ENCODE results near the gene CDCA5. TPM values are rescaled to one million over a fixed set of nuclear protein-coding genes. Genes with fewer than 3 reads are reported as not detected.

The CDCA5 gene
- polyA plus RNA-seq, 1 of the 3 experiments (the other 2 are of a cell fraction): 16.3 TPM

DNA sequence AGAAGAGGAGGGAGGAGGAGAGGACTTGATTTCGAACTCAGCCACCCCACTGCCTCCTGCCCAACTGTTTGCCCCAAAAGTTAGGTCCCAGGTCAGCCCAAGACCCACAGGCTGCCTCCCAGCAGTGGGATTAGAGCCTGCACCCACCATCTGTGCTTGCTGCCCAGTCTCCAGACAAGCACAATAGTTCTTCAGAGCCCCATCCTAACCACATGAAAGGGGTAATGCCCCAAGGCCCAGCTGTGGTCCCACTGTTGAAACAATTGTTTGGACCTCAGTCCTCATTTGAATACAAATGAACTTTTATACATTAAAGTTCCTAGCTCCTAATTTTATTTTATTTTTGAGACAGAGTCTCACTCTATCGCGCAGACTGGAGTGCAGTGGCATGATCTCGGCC lies 6.8 kb upstream of the CDCA5 start:
- H3K27ac ChIP-seq (ENCODE audit: low read depth in 2 of 2, low read length in 1 of 2): no peak overlapping the region
- peaks cover 4% of the 10 kb centered on the region for H3K79me2 ChIP-seq (ENCODE audit: insufficient read depth)
- H3K4me2 ChIP-seq: no peak overlapping the region
- no peak overlapping the region for H2AFZ ChIP-seq (ENCODE audit: low read depth)
- DNase-seq: no peak
- H3K4me3 ChIP-seq (ENCODE audit: low read depth in 2 of 2, low read length in 1 of 2): no peak overlapping the region
- H3K9me2 ChIP-seq: no peaks in the 10 kb centered on the region
- ChIA-PET POLR2A (no interaction called here), CTCF (interaction anchor here (1.9 to 2.6 kb wide), 2 partner anchors 19 to 22 kb away, joined by 11 to 13 read pairs; partner anchors contain the start of gene TM7SF2)
- H3K27me3 ChIP-seq (ENCODE audit: insufficient read depth): no peaks in the 10 kb centered on the region
- peaks cover 23% of the 10 kb centered on the region for H3F3A ChIP-seq (replicated peaks; ENCODE audit: insufficient read depth)
- no peaks in the 10 kb centered on the region for H3K9me3 ChIP-seq
- TF ChIP-seq EZH2phosphoT487 (IDR thresholded peaks at IDR 0.05; ENCODE audit: borderline replicate concordance, low read depth) (no peak), YY1 (IDR thresholded peaks at IDR 0.05; ENCODE audit: low read depth) (no peak), GABPA (IDR thresholded peaks at IDR 0.05; ENCODE audit: low read depth) (no peak), ZBTB33 (IDR thresholded peaks at IDR 0.05; ENCODE audit: borderline replicate concordance, low read depth) (no peak), MXI1 (IDR thresholded peaks at IDR 0.05; ENCODE audit: low read depth, low read length) (no peak), FOXJ3 (CRISPR knock-in tag; IDR thresholded peaks at IDR 0.05) (no peak), MAX (IDR thresholded peaks at IDR 0.05; ENCODE audit: low read depth) (no peak), ELF1 (IDR thresholded peaks at IDR 0.05) (no peak), JUND (IDR thresholded peaks at IDR 0.05) (no peak), EP300 (IDR thresholded peaks at IDR 0.05; ENCODE audit: borderline replicate concordance in 1 of 2, low read depth in 1 of 2, low read length in 1 of 2) (no peak)
- no peak overlapping the region for H3K9ac ChIP-seq
- H3K36me3 ChIP-seq (replicated peaks in 1 of 2; ENCODE audit: control insufficient read depth in 1 of 2, insufficient read depth in 2 of 2, low read length in 1 of 2): peaks cover under 1 to 31% of the 10 kb centered on the region in 2 experiments
- peaks cover 0 to 1% of the 10 kb centered on the region in 2 experiments; a peak in 1 of 4 replicates for H3K4me1 ChIP-seq (ENCODE audit: control insufficient read depth in 1 of 2, insufficient read depth in 2 of 2, low read depth in 1 of 2, low read length in 1 of 2)
- no peaks in the 10 kb centered on the region for H4K20me1 ChIP-seq (ENCODE audit: insufficient read depth)
- 92% methylated on average over 4 of the region's 4 CpGs for WGBS (ENCODE audit: low lambda C conversion rate)

- POLR2A ChIA-PET: interaction anchor here (1.2 kb wide), 1 partner anchor 23 kb away, joined by 4 read pairs; no protein-coding TSS in a partner anchor
- TF ChIP-seq TEAD4 (IDR thresholded peaks at IDR 0.05; ENCODE audit: borderline replicate concordance, insufficient read depth) (no peak), RAD21 (IDR thresholded peaks at IDR 0.05; ENCODE audit: low read length) (no peak), TCF12 (IDR thresholded peaks at IDR 0.05) (no peak), ZBTB33 (IDR thresholded peaks at IDR 0.05; ENCODE audit: borderline replicate concordance, low read depth) (no peak), CHD2 (IDR thresholded peaks at IDR 0.05; ENCODE audit: low read length, partially characterized antibody) (no peak), GABPA (IDR thresholded peaks at IDR 0.05; ENCODE audit: low read depth) (no peak), FOXJ3 (CRISPR knock-in tag; IDR thresholded peaks at IDR 0.05) (no peak), POLR2AphosphoS5 (IDR thresholded peaks at IDR 0.05; ENCODE audit: low read depth, low read length) (no peak), MEF2A (IDR thresholded peaks at IDR 0.05; ENCODE audit: borderline replicate concordance, low read depth) (no peak), MXI1 (IDR thresholded peaks at IDR 0.05; ENCODE audit: low read depth, low read length) (no peak), EZH2phosphoT487 (IDR thresholded peaks at IDR 0.05; ENCODE audit: borderline replicate concordance, low read depth) (no peak), USF1 (IDR thresholded peaks at IDR 0.05; ENCODE audit: borderline replicate concordance, low read depth) (no peak)
- TF ChIP-seq, protein P1, sequence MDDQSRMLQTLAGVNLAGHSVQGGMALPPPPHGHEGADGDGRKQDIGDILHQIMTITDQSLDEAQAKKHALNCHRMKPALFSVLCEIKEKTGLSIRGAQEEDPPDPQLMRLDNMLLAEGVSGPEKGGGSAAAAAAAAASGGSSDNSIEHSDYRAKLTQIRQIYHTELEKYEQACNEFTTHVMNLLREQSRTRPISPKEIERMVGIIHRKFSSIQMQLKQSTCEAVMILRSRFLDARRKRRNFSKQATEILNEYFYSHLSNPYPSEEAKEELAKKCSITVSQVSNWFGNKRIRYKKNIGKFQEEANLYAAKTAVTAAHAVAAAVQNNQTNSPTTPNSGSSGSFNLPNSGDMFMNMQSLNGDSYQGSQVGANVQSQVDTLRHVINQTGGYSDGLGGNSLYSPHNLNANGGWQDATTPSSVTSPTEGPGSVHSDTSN (IDR thresholded peaks at IDR 0.05): no peak
These were observed 5.8 kb upstream of the CDCA5 start for GRCh38 chr11:65089621-65090020.

More at GRCh38 chr11:65089621-65090020, 5.8 kb upstream of the CDCA5 start:
- peaks cover 14% of the 10 kb centered on the region for H3K79me2 ChIP-seq (ENCODE audit: insufficient read depth)
- H3K27me3 ChIP-seq (ENCODE audit: insufficient read depth): no peaks in the 10 kb centered on the region
- H3K4me3 ChIP-seq (ENCODE audit: low read depth in 2 of 2, low read length in 1 of 2): no peak overlapping the region
- H3K36me3 ChIP-seq (replicated peaks in 1 of 2; ENCODE audit: control insufficient read depth in 1 of 2, insufficient read depth in 2 of 2, low read length in 1 of 2): peaks cover 8 to 39% of the 10 kb centered on the region in 2 experiments
- no peak overlapping the region for H3K27ac ChIP-seq (ENCODE audit: low read depth in 2 of 2, low read length in 1 of 2)
- CTCF ChIA-PET: interaction anchor here (1.9 to 2.6 kb wide), 2 partner anchors 20 to 23 kb away, joined by 11 to 13 read pairs; partner anchors contain the start of gene TM7SF2
- no peak for DNase-seq
- H2AFZ ChIP-seq (ENCODE audit: low read depth): no peak overlapping the region
- peaks cover 8% of the 10 kb centered on the region in 2 experiments; a peak in 3 of 4 replicates for H3K4me1 ChIP-seq (ENCODE audit: control insufficient read depth in 1 of 2, insufficient read depth in 2 of 2, low read depth in 1 of 2, low read length in 1 of 2)
- H3K9me3 ChIP-seq: no peaks in the 10 kb centered on the region
- H3F3A ChIP-seq (replicated peaks; ENCODE audit: insufficient read depth): peaks cover 18% of the 10 kb centered on the region
- H4K20me1 ChIP-seq (ENCODE audit: insufficient read depth): no peaks in the 10 kb centered on the region
- no peak overlapping the region for H3K4me2 ChIP-seq
- H3K9ac ChIP-seq: no peak overlapping the region
- WGBS (ENCODE audit: low lambda C conversion rate): 97% methylated on average over 4 of the region's 4 CpGs
- no peaks in the 10 kb centered on the region for H3K9me2 ChIP-seq

Measured in SK-N-SH (cell line).